Mesendoderm (in vitro differentiated cells): ENCODE measurements around the gene SUPT6H.
"Not testable (repeated sequence)": the region's sequence is repeated elsewhere in the genome, so short reads cannot be mapped to it uniquely, and the experiment has no call there.

Source experiments
- DNase-seq: peaks from one replicate; pipeline ENCODE4 v3.0.0; 2013
- H2AK5ac ChIP-seq: 2 replicates; pipeline ENCODE4 v1.6.1; 2013; ENCODE audit warnings: low read length, inconsistent platforms
- H2BK120ac ChIP-seq: 2 replicates; pipeline ENCODE4 v1.6.1; 2013; ENCODE audit warnings: low read depth, mild to moderate bottlenecking, low read length, moderate library complexity, mixed read lengths
- H2BK15ac ChIP-seq: replicated peaks from 2 replicates; pipeline ENCODE4 v1.6.1; 2013; ENCODE audit warnings: low read depth, mild to moderate bottlenecking, moderate library complexity
- H2BK5ac ChIP-seq: 2 replicates; pipeline ENCODE4 v1.6.1; 2013; ENCODE audit warnings: low read length, inconsistent platforms
- H3K18ac ChIP-seq: 2 replicates; pipeline ENCODE4 v1.6.1; 2013; ENCODE audit warnings: mild to moderate bottlenecking, low read length, mixed read lengths
- H3K23ac ChIP-seq: one replicate; pipeline ENCODE4 v1.6.1; 2013; ENCODE audit warnings: low read length
- H3K27ac ChIP-seq: 2 replicates; pipeline ENCODE4 v1.5.1; 2013; ENCODE audit warnings: low read depth, mild to moderate bottlenecking, inconsistent platforms, low read length, moderate library complexity
- H3K27me3 ChIP-seq: 2 replicates; pipeline ENCODE4 v1.6.1; 2013; ENCODE audit warnings: low read length, control low read depth, mild to moderate bottlenecking, inconsistent platforms; ENCODE audit not compliant: insufficient read depth, poor library complexity
- H3K36me3 ChIP-seq: 2 replicates; pipeline ENCODE4 v1.6.1; 2013; ENCODE audit warnings: low read length, inconsistent platforms; ENCODE audit not compliant: control insufficient read depth, insufficient read depth
- H3K4ac ChIP-seq: one replicate; pipeline ENCODE4 v1.6.1; 2013; ENCODE audit warnings: low read depth, mild to moderate bottlenecking, low read length, moderate library complexity
- H3K4me1 ChIP-seq: 2 replicates; pipeline ENCODE4 v1.6.1; 2013; ENCODE audit warnings: low read depth, low read length, inconsistent platforms; ENCODE audit not compliant: control insufficient read depth
- H3K4me2 ChIP-seq: 2 replicates; pipeline ENCODE4 v1.6.1; 2013; ENCODE audit warnings: low read length
- H3K4me3 ChIP-seq: 2 replicates; pipeline ENCODE4 v1.5.1; 2013; ENCODE audit warnings: mild to moderate bottlenecking, low read length
- H3K56ac ChIP-seq: one replicate; pipeline ENCODE4 v1.6.1; 2013; ENCODE audit warnings: low read length
- H3K79me1 ChIP-seq: 2 replicates; pipeline ENCODE4 v1.6.1; 2013; ENCODE audit warnings: low read length, inconsistent platforms
- H3K79me2 ChIP-seq: 2 replicates; pipeline ENCODE4 v1.6.1; 2013; ENCODE audit warnings: mild to moderate bottlenecking, low read length; ENCODE audit not compliant: control insufficient read depth, insufficient read depth
- H3K9ac ChIP-seq: 2 replicates; pipeline ENCODE4 v1.6.1; 2013; ENCODE audit warnings: low read length, inconsistent platforms
- H4K5ac ChIP-seq: one replicate; pipeline ENCODE4 v1.6.1; 2013; ENCODE audit warnings: low read length
- H4K8ac ChIP-seq: one replicate; pipeline ENCODE4 v1.6.1; 2013; ENCODE audit warnings: low read depth, mild to moderate bottlenecking, control low read depth, low read length, moderate library complexity
- whole genome bisulfite sequencing: extraction: QIAGEN DNeasy Blood & Tissue Kit; methylation state at CpG from one replicate; pipeline ENCODE4 v1.1.7; 2013; ENCODE audit warnings: low lambda C conversion rate, missing lambda C conversion rate; ENCODE audit not compliant: insufficient coverage; ENCODE audit errors: extremely low coverage; 5-methylcytosine and 5-hydroxymethylcytosine counted together

The SUPT6H gene

GRCh38 chr17:28735242-28735722 lies 73.3 kb downstream of the SUPT6H start:
- no peaks in the 10 kb centered on the region for H3K79me2 ChIP-seq
- H3K23ac ChIP-seq = no peak overlapping the region
- no CpG with 5 or more reads among the region's 5 CpGs for WGBS
- H3K4me3 ChIP-seq = no peak overlapping the region
- H4K8ac ChIP-seq = no peak overlapping the region
- no peaks in the 10 kb centered on the region for H3K27me3 ChIP-seq
- no peak overlapping the region for H3K27ac ChIP-seq
- no peak overlapping the region for H3K4ac ChIP-seq
- no peaks in the 10 kb centered on the region for H3K79me1 ChIP-seq
- peak; percentile 60 for DNase-seq
- H3K4me1 ChIP-seq = no peaks in the 10 kb centered on the region
- H2AK5ac ChIP-seq = no peak overlapping the region
- H2BK5ac ChIP-seq = no peak overlapping the region
- H2BK15ac ChIP-seq = no peak overlapping the region
- no peak overlapping the region for H2BK120ac ChIP-seq
- H3K36me3 ChIP-seq = no peaks in the 10 kb centered on the region
- no peak overlapping the region for H3K56ac ChIP-seq
- H3K18ac ChIP-seq = no peak overlapping the region
- no peak overlapping the region for H3K9ac ChIP-seq
- no peak overlapping the region for H4K5ac ChIP-seq
- no peak overlapping the region for H3K4me2 ChIP-seq

DNA sequence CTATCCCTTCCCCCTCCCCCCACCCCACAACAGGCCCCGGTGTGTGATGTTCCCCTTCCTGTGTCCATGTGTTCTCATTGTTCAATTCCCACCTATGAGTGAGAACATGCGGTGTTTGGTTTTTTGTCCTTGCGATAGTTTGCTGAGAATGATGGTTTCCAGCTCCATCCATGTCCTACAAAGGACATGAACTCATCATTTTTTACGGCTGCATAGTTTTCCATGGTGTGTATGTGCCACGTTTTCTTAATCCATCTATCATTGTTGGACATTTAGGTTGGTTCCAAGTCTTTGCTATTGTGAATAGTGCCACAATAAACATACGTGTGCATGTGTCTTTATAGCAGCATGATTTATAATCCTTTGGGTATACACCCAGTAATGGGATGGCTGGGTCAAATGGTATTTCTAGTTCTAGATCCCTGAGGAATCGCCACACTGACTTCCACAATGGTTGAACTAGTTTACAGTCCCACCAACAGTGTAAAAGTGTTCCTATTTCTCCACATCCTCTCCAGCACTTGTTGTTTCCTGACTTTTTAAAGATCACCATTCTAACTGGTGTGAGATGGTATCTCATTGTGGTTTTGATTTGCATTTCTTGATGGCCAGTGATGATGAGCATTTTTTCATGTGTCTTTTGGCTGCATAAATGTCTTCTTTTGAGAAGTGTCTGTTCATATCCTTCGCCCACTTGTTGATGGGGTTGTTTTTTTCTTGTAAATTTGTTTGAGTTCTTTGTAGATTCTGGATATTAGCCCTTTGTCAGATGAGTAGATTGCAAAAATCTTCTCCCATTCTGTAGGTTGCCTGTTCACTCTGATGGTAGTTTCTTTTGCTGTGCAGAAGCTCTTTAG lies 74.1 kb downstream of the SUPT6H start:
- H3K18ac ChIP-seq, H3K27me3 ChIP-seq, H3K9ac ChIP-seq, H2BK15ac ChIP-seq, H3K27ac ChIP-seq, H3K79me2 ChIP-seq, H3K4me3 ChIP-seq, H3K4me1 ChIP-seq, H3K36me3 ChIP-seq, H3K56ac ChIP-seq, H3K23ac ChIP-seq, H4K8ac ChIP-seq, H3K4ac ChIP-seq, H2AK5ac ChIP-seq, H2BK120ac ChIP-seq, H4K5ac ChIP-seq, DNase-seq, H3K79me1 ChIP-seq, H3K4me2 ChIP-seq, H2BK5ac ChIP-seq: not testable (repeated sequence)
- WGBS = no CpG with 5 or more reads among the region's 8 CpGs

DNA sequence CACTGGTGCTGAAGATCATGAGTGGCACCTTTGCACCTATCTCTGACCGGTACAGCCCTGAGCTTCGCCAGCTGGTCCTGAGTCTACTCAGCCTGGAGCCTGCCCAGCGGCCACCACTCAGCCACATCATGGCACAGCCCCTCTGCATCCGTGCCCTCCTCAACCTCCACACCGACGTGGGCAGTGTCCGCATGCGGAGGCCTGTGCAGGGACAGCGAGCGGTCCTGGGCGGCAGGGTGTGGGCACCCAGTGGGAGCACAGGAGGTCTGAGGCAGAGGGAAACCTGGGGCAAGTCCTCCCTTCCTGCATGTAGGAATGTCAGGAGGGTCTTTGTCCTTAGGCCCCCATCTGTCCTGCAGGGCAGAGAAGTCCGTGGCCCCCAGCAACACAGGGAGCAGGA lies 75.3 kb downstream of the SUPT6H start:
- H3K4me3 ChIP-seq = no peak overlapping the region
- WGBS = no CpG with 5 or more reads among the region's 12 CpGs
- no peaks in the 10 kb centered on the region for H3K79me2 ChIP-seq
- H3K18ac ChIP-seq = no peak overlapping the region
- no peak overlapping the region for H4K8ac ChIP-seq
- H3K4me1 ChIP-seq = no peaks in the 10 kb centered on the region
- H2BK15ac ChIP-seq = no peak overlapping the region
- H3K27me3 ChIP-seq = no peaks in the 10 kb centered on the region
- no peak overlapping the region for H3K27ac ChIP-seq
- H3K56ac ChIP-seq = no peak overlapping the region
- no peak overlapping the region for H4K5ac ChIP-seq
- no peaks in the 10 kb centered on the region for H3K79me1 ChIP-seq
- no peak overlapping the region for H2BK5ac ChIP-seq
- H3K23ac ChIP-seq = no peak overlapping the region
- H2BK120ac ChIP-seq = no peak overlapping the region
- H3K4me2 ChIP-seq = no peak overlapping the region
- no peak overlapping the region for H3K9ac ChIP-seq
- H2AK5ac ChIP-seq = no peak overlapping the region
- no peaks in the 10 kb centered on the region for H3K36me3 ChIP-seq
- no peak overlapping the region for H3K4ac ChIP-seq
- DNase-seq = no peak

DNA sequence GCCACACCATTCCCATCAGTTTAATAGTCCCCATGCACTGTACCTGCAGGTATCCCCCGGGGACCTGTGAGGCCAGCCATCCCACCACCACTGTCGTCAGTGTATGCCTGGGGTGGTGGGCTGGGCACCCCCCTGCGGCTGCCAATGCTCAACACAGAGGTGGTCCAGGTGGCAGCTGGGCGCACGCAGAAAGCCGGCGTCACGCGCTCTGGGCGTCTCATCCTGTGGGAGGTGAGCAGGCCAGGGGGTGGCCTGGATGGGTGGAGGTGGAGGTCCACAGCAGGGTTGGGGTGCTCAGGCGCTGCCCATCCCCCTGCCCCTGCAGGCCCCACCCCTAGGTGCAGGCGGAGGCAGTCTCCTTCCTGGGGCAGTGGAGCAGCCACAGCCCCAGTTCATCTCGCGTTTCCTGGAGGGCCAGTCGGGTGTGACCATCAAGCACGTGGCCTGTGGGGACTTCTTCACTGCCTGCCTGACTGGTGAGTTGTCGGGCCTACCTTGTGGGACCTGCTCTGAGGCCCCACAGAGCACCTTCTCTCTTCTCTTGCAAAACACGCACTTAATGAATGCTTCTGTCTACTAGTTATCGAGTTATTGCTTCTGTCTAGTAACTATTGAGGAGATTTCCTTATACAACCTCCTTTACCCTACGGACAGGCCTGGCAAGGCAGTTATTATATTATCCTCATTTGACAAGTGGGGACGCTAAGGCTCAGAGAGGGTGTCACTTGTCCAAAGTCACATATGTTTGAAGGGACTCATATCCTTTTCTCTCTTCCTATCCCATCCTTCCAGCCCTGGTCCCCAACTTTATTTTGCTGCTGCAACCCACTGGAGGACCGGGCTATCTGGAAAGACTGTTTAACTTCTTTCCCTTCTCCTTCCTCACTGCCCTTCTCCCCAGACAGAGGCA lies 76.0 kb downstream of the SUPT6H start:
- no peak for DNase-seq
- no peaks in the 10 kb centered on the region for H3K79me2 ChIP-seq

DNA sequence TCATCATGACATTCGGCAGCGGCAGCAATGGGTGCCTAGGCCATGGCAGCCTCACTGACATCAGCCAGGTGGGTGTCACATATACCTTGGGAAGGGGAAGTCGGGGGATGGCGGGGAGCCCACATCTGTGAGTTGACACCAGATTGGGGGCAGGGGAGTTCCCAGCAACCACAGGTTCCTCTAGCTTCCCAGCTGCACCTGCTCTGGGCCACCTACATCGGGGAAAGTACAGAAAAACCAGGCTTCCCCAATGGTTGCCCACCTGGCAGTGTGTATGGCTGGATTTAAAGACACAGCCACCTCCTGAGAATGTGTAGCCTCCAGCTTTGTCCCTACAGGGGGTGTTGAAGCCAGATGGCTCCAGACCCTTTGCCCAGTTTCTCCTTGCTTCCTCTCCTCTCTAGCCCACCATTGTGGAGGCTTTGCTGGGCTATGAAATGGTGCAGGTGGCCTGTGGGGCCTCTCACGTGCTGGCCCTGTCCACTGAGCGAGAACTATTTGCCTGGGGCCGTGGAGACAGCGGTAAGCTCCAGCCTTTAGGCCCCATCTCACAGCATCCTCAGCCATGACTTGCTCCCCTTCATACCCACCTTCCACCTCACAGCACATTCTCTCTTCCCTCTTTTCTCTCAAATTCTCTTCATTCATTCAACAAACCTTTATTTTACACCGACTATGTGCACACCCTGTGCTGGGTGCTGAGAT lies 76.8 kb downstream of the SUPT6H start:
- Histone ChIP-seq H2BK120ac (no peak overlapping the region), H3K18ac (no peak overlapping the region), H3K4ac (no peak overlapping the region), H3K9ac (no peak overlapping the region), H2BK15ac (no peak overlapping the region), H3K27ac (no peak overlapping the region), H4K8ac (no peak overlapping the region), H3K23ac (no peak overlapping the region), H3K4me1 (no peaks in the 10 kb centered on the region), H3K79me2 (no peaks in the 10 kb centered on the region), H3K36me3 (no peaks in the 10 kb centered on the region), H3K79me1 (no peaks in the 10 kb centered on the region), H3K4me3 (no peak overlapping the region), H2AK5ac (no peak overlapping the region), H3K56ac (no peak overlapping the region), H2BK5ac (no peak overlapping the region), H4K5ac (no peak overlapping the region), H3K4me2 (no peak overlapping the region), H3K27me3 (no peaks in the 10 kb centered on the region)
- DNase-seq = no peak
- 100% methylated on average over 1 of the region's 10 CpGs for WGBS

More for the DNA sequence above, 76.0 kb downstream of the SUPT6H start:
- Histone ChIP-seq H2BK15ac (no peak overlapping the region), H2AK5ac (no peak overlapping the region), H3K4me2 (no peak overlapping the region), H3K56ac (no peak overlapping the region), H3K9ac (no peak overlapping the region), H4K8ac (no peak overlapping the region), H3K4me1 (no peaks in the 10 kb centered on the region), H3K36me3 (no peaks in the 10 kb centered on the region), H3K4me3 (no peak overlapping the region), H3K27ac (no peak overlapping the region), H2BK5ac (no peak overlapping the region), H3K4ac (no peak overlapping the region), H3K18ac (no peak overlapping the region), H4K5ac (no peak overlapping the region), H3K79me1 (no peaks in the 10 kb centered on the region), H3K23ac (no peak overlapping the region), H3K27me3 (no peaks in the 10 kb centered on the region), H2BK120ac (no peak overlapping the region)
- WGBS = no CpG with 5 or more reads among the region's 22 CpGs
